ENCODE results near the gene MFRP.
A peak's percentile ranks its signal among the peaks of the same experiment; 100 is the strongest.

Gene MFRP

DNA sequence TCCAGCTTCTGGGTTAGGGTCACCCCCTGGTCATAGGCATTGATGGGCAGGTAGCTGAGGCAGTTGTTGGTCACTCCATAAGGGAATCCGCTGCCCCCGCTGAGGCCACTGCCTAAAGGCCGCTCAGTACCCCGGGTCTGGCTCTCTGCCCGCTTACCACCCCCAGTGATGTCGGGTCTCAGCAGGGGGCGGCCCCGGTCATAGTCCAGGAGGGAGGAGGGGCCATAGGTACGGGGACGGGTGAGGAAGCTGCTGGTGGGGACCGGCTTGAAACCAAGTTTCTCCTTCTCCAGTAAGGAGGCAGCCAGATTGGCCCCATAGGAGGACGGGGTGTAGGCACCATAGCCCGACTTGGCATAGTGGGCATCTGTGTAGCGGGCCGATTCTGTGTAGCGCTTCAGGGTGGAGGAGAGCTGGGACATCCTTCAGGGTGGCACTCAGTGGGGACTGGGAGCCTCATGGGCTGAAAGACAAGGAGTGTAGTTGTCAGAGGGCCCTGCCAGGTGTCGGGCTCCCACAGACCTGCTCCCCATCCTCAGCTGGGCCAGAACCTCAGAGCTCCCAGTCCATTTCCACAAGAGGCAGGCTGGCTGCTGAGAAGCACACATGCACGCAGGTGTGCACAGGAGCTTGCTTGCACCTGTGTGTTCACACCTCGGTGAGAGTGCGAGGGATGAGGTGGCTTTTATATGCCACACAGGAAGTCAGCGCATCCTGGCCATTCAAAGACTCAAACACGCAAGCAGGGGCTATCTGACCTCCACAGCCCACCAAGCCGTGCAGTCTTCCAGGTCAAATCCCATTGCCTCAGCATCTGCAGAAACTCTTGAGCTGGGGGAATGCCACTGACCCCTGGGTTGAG, 26.8 kb upstream of the MFRP start:
- DNase-seq (ENCODE audit: low read depth, low spot score), result no peak

DNA sequence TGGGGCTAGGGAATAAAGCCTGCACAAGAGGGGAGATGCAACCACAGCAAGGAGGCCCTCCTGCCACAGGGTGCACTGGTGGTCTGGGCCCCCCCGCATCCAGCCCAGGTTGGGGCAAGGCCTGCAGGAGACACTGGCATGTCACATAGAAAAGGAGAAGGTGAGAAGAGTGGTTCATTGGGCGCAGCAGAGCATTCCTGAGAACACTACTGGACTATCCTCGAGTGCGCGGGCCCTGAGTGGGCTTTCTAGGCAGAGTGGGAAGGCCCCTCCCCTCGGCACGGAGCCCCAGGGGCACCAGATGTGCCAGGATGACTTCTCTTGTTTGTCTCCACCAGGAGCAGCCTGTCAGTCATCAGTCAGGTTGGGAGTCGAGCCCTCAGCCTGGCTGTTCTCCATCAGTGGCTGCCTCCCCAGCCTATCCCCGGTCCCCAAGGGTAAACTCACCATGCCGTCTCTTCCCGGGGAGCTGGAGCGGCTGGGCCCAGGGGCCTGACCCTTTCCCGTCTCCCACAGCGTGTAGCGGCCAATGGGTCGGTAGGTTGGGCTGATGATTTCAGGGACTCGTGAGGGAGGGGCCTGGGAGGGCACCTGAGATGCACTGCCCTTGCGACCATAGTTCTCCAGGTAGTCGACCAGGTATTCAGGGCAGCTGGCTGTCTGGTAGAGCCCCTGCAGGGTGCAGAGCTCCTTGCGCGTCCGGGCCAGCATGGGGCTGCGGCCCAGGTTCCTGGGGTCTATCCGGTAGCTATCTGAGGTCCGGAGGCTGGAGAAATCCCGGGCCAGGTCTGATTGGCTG, 26.0 kb upstream of the MFRP start:
- no peak for DNase-seq (ENCODE audit: low read depth, low spot score)

DNA sequence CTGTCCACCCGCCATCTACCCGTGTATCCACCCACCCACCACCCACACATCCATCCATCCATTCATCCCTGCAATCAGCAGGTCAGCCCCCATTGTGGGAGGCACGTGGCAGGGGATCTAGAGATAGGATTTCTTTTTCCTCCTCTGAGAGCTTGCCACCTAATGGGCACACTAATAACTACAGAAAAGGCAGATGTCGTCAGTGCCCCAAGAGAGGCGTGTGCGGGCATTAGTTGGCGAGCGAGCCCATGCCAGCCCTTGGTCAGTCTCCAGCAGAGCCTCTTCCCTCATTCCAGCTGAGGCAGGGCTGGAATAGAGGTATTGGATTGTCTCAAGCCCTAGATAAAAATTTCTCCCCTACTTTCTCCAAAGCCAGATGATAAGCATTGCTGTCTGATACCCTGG, 25.3 kb upstream of the MFRP start:
- peak; percentile 38 for DNase-seq (ENCODE audit: low read depth, low spot score)

GRCh38 chr11:119371067-119371601, 24.6 kb upstream of the MFRP start:
- DNase-seq (ENCODE audit: low read depth, low spot score), result no peak

DNA sequence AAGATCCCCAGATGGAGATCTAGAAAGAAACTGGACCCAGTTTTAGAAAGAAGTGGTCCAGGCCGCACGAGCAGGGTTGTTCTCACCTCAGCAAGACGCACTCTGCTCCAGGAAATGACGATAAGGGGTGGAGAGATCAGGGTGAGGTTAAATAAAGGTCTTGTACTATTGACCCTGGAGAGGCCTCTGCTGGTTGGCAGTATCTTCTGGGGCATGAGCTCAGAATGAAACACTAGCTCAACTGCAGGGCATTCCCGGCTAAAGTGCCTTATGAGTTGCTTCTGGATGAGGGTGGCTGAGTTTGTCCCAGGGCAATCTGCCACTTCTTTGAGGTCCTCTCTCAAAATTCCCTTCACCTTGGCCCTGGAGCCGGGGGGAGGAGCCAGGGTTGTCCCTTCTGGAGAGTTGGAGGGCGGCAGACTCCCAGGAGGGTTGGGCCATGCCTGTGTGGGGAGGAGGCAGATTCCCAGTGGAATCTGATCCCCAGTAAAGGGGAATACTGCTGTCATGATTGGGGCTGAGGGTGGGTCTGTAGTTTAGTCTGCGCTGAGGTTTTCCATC, 24.1 kb upstream of the MFRP start:
- DNase-seq (ENCODE audit: low read depth, low spot score), result no peak

- DNase-seq (ENCODE audit: low read depth, low spot score), result no peak
Measured at GRCh38 chr11:119369132-119369925, 22.8 kb upstream of the MFRP start.

DNA sequence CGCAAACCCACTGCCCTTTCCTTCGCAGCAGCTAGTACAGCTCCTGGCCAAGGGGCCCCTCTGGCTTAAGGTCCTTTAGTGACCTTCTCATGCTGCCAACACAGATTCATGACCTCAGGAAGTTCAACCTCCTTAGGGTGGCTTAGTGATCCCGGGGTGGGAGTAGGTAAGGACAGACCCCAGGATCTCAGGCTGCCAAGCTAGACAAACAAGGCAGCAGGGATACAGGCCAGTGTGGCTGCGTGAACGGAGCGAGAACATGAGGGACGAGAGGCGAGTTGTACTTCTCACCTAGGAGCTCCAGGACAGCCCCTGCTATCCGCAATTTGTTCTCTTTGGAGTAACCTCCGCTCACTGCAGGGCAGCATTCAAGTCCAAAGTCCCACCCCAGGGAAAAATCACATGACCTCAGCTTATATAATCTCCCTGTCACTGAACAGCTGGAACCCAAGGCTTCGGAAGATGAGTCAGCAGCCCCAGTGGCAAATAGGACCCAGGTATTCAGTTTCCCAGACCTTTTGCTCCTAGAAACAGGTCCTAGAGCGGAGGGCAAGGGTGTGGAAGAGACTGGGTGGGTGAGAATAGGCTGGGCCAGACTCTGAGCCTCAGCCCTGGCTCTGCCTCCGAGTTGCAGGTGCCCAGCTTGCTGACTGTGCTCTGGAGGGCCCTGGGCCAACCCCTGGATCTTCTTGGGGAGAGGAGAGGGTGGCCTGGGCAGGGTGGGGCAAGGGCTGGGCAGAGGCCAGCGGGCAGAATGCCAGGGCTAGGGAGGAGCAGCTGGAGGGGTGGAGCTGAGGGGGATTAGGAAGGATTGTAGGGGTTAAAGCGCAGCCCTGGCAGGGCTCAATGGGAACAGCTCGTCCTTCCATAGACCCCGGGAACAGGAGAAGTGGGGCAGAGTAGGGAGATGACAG, 21.9 kb upstream of the MFRP start:
- DNase-seq (ENCODE audit: low read depth, low spot score), result no peak

GRCh38 chr11:119367661-119368120, 21.2 kb upstream of the MFRP start:
- no peak for DNase-seq (ENCODE audit: low read depth, low spot score)

DNA sequence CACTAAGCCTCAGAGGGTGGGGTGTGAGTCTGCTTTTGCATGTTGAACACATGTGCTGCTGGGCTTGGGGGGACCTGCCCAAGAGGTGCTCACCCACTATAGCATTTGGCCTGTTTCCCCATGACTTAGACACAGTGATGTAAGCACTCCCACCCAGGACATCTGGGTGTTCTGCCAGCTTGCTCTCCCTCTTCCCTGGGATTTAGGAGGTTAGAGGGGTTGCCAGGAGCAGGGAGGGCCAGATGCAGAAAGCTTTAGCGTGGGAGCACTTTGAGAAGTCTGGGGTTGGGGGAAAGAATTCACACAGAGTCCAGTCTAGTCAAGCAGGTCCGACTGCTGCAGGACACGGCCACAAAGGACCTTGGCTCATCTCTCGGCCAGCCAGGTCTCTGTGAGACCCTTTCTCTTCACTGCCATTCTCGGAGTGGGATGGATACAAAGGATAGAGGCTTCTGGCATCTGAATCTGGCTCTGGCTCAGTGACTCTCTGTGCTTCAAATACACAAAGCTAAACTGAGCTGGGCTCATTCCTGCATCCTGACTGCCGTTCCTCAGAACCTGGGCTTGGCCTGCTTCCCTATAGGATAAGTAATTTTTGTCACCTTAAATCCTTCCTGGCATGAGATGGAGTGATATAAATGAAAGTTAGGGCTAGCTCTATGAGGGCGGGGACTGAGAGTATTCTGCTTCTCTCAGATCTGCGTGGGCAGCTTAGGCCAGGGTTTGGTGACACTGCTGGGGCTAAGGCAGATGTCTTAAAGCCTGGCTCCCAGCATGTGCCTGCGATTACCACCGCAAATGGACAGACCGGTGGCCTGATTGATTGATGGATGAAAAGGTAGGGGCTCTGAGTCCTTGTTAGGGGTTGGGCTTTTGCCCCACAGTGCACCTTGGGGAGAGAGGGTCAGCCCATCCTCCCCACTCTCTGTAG, 20.4 kb upstream of the MFRP start:
- DNase-seq (ENCODE audit: low read depth, low spot score), result no peak

DNA sequence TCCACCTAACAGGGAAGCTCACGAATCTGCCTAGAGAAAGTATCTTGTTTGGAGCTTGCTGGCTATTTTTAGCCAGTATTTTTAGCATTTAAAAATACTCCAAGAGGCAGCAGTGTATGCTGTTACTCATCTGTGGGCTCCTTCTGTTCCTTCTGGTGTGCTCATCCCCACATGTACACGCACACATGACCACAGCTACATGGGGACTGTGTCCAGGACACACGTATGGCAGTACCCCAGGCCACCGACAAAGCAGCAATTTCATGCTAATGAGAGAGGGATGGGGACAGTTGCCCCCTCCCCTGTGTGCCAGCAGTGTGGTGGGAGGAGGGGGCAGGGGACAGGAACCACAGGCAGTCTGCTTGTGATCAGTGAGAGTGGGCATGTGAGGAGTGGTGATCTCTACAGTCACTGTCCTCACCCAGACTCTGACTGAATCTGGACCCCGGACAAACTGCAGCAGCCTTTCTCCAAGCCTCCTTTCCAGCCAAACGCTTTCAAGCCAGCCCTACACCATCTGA, 18.6 kb upstream of the MFRP start:
- no peak for DNase-seq (ENCODE audit: low read depth, low spot score)

DNA sequence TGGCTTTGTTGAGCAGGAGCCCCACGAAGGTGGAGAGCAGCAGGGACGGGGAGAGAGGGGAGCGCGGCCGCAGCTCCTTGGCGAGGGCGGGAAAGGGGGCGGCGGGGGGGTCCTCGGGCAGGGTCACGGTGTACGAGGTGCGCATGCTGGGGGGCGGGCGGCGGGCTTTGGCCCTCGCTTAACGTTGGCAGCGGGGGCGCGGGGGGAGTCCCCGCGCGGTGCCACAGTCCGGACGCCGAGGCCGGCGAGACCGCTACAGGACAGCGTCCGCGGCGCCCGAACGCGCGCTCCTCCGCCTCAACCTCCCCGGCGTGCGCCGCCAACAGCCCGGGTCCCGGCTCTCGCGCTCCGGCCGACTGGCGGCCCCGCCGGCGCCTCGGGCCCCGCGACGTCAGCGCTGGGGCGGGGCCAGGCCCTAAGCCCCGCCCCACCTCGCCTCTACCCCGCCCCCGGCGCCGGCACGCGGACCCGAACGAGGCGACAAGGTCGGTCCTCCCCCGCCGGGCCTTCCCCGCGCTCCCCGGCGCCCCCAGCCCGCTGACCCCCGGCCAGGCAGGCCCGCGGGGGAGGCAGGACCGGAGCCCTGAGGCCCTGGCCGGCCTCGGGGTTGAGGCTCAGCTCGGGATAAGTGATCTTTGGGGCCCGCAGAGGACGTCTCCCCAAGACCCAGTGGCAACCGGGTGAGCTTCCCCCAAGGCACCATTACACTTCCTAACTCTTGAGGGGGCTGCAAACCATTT, 17.5 kb upstream of the MFRP start:
- peak; percentile 76 for DNase-seq (ENCODE audit: low read depth, low spot score)

DNA sequence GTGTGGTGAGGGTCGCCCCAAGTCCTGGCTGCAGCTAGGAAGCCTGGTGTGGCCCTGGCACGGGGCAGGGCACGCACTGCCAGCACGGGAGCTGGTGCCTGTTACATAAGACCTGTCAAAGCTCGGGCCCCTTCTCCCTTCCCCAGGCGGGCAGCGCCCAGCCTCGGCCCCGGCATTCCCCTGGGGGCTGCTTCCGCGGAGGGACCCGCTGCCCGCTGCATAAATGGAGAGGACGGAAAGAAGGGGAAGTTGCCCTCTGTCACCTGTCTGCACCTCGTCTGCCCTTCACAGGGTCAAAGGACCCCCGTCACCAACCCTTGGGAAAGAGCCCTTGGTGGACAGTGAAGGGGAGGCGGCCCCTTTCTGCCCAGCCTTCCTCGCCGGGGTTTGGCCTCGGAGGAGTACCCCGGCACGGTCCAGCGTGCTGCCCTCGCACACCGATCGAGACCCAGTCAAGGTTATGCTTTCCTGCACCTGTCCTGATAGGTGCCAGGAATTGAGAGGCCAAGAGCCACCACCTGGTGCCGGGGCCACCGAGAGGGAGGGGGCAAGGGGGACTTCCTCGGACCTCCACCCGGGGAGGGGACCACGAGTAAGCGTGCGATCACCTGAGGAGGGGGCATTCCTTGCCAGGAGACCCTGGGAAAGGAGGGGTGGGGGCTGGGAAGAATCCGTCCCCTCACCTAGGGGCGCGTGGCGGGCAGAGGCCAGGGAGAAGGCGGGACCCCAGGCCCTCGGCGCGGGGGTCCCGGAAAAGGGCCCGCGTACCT, 16.8 kb upstream of the MFRP start:
- DNase-seq (ENCODE audit: low read depth, low spot score), result no peak

GRCh38 chr11:119362741-119363080, 16.2 kb upstream of the MFRP start:
- DNase-seq (ENCODE audit: low read depth, low spot score), result no peak

DNA sequence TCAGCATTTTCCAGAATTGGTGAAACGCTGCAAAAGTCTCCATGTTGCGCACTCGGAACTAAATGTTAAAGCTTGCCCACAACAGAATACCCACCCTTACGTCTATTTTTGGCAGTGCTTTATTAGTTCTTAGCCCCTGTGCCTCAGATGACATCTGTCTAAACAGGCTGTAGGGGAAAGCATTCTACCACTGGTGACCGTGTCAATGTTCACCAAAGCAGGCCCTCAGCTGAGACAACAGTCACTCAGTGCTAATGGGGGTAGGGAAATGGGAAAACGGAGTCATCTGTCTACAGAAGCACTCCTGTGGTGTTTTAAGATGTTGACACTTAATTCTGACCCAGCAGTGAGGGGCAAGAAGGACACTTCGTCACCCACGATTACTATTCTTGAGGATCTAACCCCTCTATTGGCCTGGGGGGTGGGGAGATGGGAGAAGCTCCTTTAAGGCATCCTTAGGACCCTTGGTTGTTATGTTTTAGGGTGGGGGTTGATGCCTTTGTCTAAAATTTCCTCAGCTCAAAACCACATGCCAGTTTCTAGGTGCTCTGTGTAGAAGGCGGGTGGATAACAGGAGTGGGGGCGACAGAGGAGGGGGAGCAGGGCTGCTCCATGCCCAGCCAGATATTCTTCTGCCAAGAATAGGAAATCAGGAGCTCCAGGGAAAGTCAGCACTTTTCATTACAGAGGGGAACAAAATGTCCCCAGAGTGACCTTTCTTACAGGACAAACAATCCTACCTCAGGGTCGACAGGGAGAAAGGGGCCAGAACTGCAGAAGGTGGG, 15.6 kb upstream of the MFRP start:
- no peak for DNase-seq (ENCODE audit: low read depth, low spot score)

- DNase-seq (ENCODE audit: low read depth, low spot score), result peak; percentile 70
Measured at GRCh38 chr11:119361056-119361787, 14.7 kb upstream of the MFRP start.

All from astrocyte of the hippocampus (primary cell).